Skeletal muscle satellite cell (primary cell): ENCODE results near the gene ZNF575.

Experiments
- H3K27me3 ChIP-seq: 2 replicates; pipeline ENCODE4 v1.7.0; 2013; ENCODE audit warnings: low read length; ENCODE audit not compliant: control insufficient read depth, insufficient read depth
- H3K36me3 ChIP-seq: 2 replicates; pipeline ENCODE4 v1.7.0; 2013; ENCODE audit warnings: mild to moderate bottlenecking, control low read depth, low read length; ENCODE audit not compliant: insufficient read depth
- H3K4me1 ChIP-seq: 2 replicates; pipeline ENCODE4 v1.7.0; 2013; ENCODE audit warnings: low read length; ENCODE audit not compliant: control insufficient read depth, insufficient read depth
- H3K4me2 ChIP-seq: 2 replicates; pipeline ENCODE4 v1.7.0; 2013; ENCODE audit warnings: mild to moderate bottlenecking, low read length
- H3K4me3 ChIP-seq: 2 replicates; pipeline ENCODE4 v1.7.0; 2013; ENCODE audit warnings: low read length
- H3K9ac ChIP-seq: 2 replicates; pipeline ENCODE4 v1.7.0; 2013; ENCODE audit warnings: mild to moderate bottlenecking, low read depth, low read length, moderate library complexity
- H3K9me3 ChIP-seq: replicated peaks from 2 replicates; pipeline ENCODE4 v1.7.0; 2013; ENCODE audit warnings: mild to moderate bottlenecking, control low read depth, low read length

ZNF575 gene

GRCh38 chr19:43563816-43564457 lies 30.9 kb downstream of the ZNF575 start:
- no peak overlapping the region for H3K4me2 ChIP-seq
- H3K4me3 ChIP-seq: no peak overlapping the region
- H3K9me3 ChIP-seq: no peaks in the 10 kb centered on the region
- peaks cover 29% of the 10 kb centered on the region for H3K4me1 ChIP-seq
- H3K9ac ChIP-seq: no peak overlapping the region
- no peaks in the 10 kb centered on the region for H3K27me3 ChIP-seq
- peaks cover 7% of the 10 kb centered on the region for H3K36me3 ChIP-seq

GRCh38 chr19:43564800-43565199 lies 31.8 kb downstream of the ZNF575 start:
- H3K27me3 ChIP-seq: no peaks in the 10 kb centered on the region
- H3K9me3 ChIP-seq: no peaks in the 10 kb centered on the region
- no peak overlapping the region for H3K9ac ChIP-seq
- peaks cover 7% of the 10 kb centered on the region for H3K36me3 ChIP-seq
- no peak overlapping the region for H3K4me2 ChIP-seq
- H3K4me3 ChIP-seq: no peak overlapping the region
- H3K4me1 ChIP-seq: peaks cover 29% of the 10 kb centered on the region

GRCh38 chr19:43569657-43570056 lies 36.7 kb downstream of the ZNF575 start:
- Histone ChIP-seq H3K4me2 (no peak overlapping the region), H3K4me3 (no peak overlapping the region), H3K9me3 (no peaks in the 10 kb centered on the region), H3K4me1 (peaks cover 4% of the 10 kb centered on the region), H3K9ac (no peak overlapping the region), H3K36me3 (peaks cover 5% of the 10 kb centered on the region), H3K27me3 (no peaks in the 10 kb centered on the region)

- Histone ChIP-seq H3K36me3 (peaks cover 5% of the 10 kb centered on the region), H3K4me2 (no peak overlapping the region), H3K4me3 (no peak overlapping the region), H3K9me3 (no peaks in the 10 kb centered on the region), H3K9ac (no peak overlapping the region), H3K27me3 (no peaks in the 10 kb centered on the region), H3K4me1 (peaks cover 5% of the 10 kb centered on the region)
These were observed 37.3 kb downstream of the ZNF575 start for GRCh38 chr19:43570174-43570791.

- Histone ChIP-seq H3K9me3 (no peaks in the 10 kb centered on the region), H3K27me3 (no peaks in the 10 kb centered on the region), H3K9ac (no peak overlapping the region), H3K4me2 (no peak overlapping the region), H3K4me3 (no peak overlapping the region), H3K4me1 (peaks cover 5% of the 10 kb centered on the region), H3K36me3 (peaks cover 5% of the 10 kb centered on the region)
These were observed 39.2 kb downstream of the ZNF575 start for GRCh38 chr19:43572171-43572588.

- H3K4me2 ChIP-seq: peak overlapping the region; percentile 89
- no peaks in the 10 kb centered on the region for H3K9me3 ChIP-seq
- peaks cover 5% of the 10 kb centered on the region for H3K36me3 ChIP-seq
- peaks cover 7% of the 10 kb centered on the region for H3K27me3 ChIP-seq
- peaks cover 5% of the 10 kb centered on the region for H3K4me1 ChIP-seq
- peak overlapping the region; percentile 92 for H3K4me3 ChIP-seq
- peak overlapping the region; percentile 96 for H3K9ac ChIP-seq
These were observed 41.6 kb downstream of the ZNF575 start for GRCh38 chr19:43574424-43575155.

DNA sequence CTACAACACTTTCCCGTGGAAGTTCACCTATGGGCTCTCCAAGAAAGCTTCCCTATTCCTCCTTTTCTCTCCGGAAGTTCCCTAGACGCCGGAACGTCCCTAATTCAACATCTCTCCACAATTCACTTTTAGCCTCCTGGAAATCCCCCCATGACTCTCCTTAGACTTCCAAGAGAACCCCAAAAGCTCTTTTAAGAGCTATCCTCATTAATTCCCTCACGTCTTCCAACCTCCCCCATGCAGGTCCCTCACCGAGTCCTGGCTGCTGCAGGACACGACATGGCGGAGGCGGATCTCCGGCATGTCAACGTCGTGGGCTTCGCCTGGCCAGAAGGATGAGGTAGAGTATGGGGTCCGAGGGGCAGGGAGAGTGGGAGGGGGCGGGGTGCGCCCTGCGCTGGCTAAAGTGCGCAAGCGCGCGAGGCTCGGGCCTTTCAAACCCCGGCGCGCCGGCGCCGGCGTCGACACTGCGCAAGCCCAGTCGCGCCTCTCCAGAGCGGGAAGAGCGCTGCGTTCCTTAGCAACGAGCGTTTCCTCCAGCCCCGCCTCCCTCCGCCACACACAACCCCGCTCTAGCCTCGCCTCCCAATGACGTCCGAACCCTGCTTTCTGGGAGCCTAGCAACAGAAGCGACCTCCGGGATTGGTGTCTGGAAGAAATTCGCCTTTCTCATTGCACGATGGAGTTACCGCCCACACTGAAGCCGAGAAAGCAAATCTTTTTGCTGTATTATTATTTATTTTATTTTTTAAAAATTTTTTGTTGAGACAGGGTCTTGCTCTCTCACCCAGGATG lies 42.4 kb downstream of the ZNF575 start, which contains the start of the genes PINLYP and XRCC1:
Gene PINLYP (plus strand): TSS at position 646 of the 795 bp plus-strand sequence. CDS start 1,391 bp downstream, outside the sequence.
Gene XRCC1 (minus strand): TSS at position 372 of the 795 bp plus-strand sequence. CDS start 69 bp downstream, at position 303.
- peak within 1 kb of the TSS; percentile 89 for H3K4me2 ChIP-seq
- H3K9ac ChIP-seq: peak within 1 kb of the TSS; percentile 96
- peak within 1 kb of the TSS; percentile 92 for H3K4me3 ChIP-seq
- H3K9me3 ChIP-seq: no peaks in the 10 kb centered on the region
- peaks cover 5% of the 10 kb centered on the region for H3K36me3 ChIP-seq
- peaks cover 7% of the 10 kb centered on the region for H3K27me3 ChIP-seq
- H3K4me1 ChIP-seq: peaks cover 5% of the 10 kb centered on the region

- Histone ChIP-seq H3K9ac (peak overlapping the region; percentile 58), H3K27me3 (peaks cover 7% of the 10 kb centered on the region), H3K36me3 (peaks cover 5% of the 10 kb centered on the region), H3K9me3 (no peaks in the 10 kb centered on the region), H3K4me3 (peak overlapping the region; percentile 64), H3K4me1 (peaks cover 5% of the 10 kb centered on the region), H3K4me2 (peak overlapping the region; percentile 81)
These were observed 43.2 kb downstream of the ZNF575 start for GRCh38 chr19:43575955-43576878.

- peaks cover 7% of the 10 kb centered on the region for H3K27me3 ChIP-seq
- H3K36me3 ChIP-seq: no peaks in the 10 kb centered on the region
- H3K4me1 ChIP-seq: peaks cover 5% of the 10 kb centered on the region
- H3K4me3 ChIP-seq: no peak overlapping the region
- H3K9me3 ChIP-seq: no peaks in the 10 kb centered on the region
- H3K4me2 ChIP-seq: no peak overlapping the region
- H3K9ac ChIP-seq: no peak overlapping the region
These were observed 45.8 kb downstream of the ZNF575 start for GRCh38 chr19:43578787-43579186.

GRCh38 chr19:43581467-43581866 lies 48.5 kb downstream of the ZNF575 start:
- Histone ChIP-seq H3K9me3 (no peaks in the 10 kb centered on the region), H3K4me1 (no peaks in the 10 kb centered on the region), H3K36me3 (peaks cover 7% of the 10 kb centered on the region), H3K4me2 (no peak overlapping the region), H3K4me3 (no peak overlapping the region), H3K9ac (no peak overlapping the region), H3K27me3 (peaks cover 7% of the 10 kb centered on the region)
